ENCODE measurements around the gene ECT2L.

The ECT2L gene

GRCh38 chr6:138795809-138796603, at the start of gene ECT2L:
Gene ECT2L, plus strand, starts transcription at chr6:138796087. Its CDS starts 17,188 bp downstream, at chr6:138813275.
- DNase-seq (ENCODE audit: low read depth in 3 of 3): no peak

GRCh38 chr6:138752017-138752416, 43.9 kb upstream of the ECT2L start:
- DNase-seq (ENCODE audit: low read depth in 3 of 3): no peak

- DNase-seq (ENCODE audit: low read depth in 3 of 3): no peak
These were observed 38.8 kb upstream of the ECT2L start for GRCh38 chr6:138757136-138757535.

GRCh38 chr6:138765896-138766655, 29.8 kb upstream of the ECT2L start:
- DNase-seq (ENCODE audit: low read depth in 3 of 3): no peak

GRCh38 chr6:138769102-138769676, 26.7 kb upstream of the ECT2L start:
- DNase-seq (ENCODE audit: low read depth in 3 of 3): no peak

GRCh38 chr6:138772596-138773176, 23.2 kb upstream of the ECT2L start:
- DNase-seq (ENCODE audit: low read depth in 3 of 3): no peak

GRCh38 chr6:138773177-138774091, 22.5 kb upstream of the ECT2L start, which contains the start of gene CCDC28A:
Gene CCDC28A, plus strand, starts transcription at chr6:138773769. Its CDS starts 2,352 bp downstream, at chr6:138776121.
- DNase-seq (ENCODE audit: low read depth in 3 of 3): peak; percentile 82 to 85 (median 85)

GRCh38 chr6:138774370-138774769, 21.5 kb upstream of the ECT2L start:
- DNase-seq (ENCODE audit: low read depth in 3 of 3): no peak

- DNase-seq (ENCODE audit: low read depth in 3 of 3): no peak
These were observed 19.2 kb upstream of the ECT2L start for GRCh38 chr6:138776659-138777058.

- no peak for DNase-seq (ENCODE audit: low read depth in 3 of 3)
These were observed 17.6 kb upstream of the ECT2L start for GRCh38 chr6:138778331-138778730.

- no peak for DNase-seq (ENCODE audit: low read depth in 3 of 3)
These were observed 13.6 kb upstream of the ECT2L start for GRCh38 chr6:138782243-138782642.

- DNase-seq (ENCODE audit: low read depth in 3 of 3): no peak
These were observed 10.8 kb upstream of the ECT2L start for GRCh38 chr6:138785079-138785478.

GRCh38 chr6:138785980-138786379, 9.9 kb upstream of the ECT2L start:
- DNase-seq (ENCODE audit: low read depth in 3 of 3): no peak

GRCh38 chr6:138787138-138787537, 8.7 kb upstream of the ECT2L start:
- DNase-seq (ENCODE audit: low read depth in 3 of 3): no peak

GRCh38 chr6:138796771-138797170, 884 bp downstream of the ECT2L start:
- no peak for DNase-seq (ENCODE audit: low read depth in 3 of 3)

GRCh38 chr6:138797806-138798446, 2.0 kb downstream of the ECT2L start:
- no peak for DNase-seq (ENCODE audit: low read depth in 3 of 3)

GRCh38 chr6:138800377-138801150, 4.7 kb downstream of the ECT2L start:
- no peak for DNase-seq (ENCODE audit: low read depth in 3 of 3)

GRCh38 chr6:138803331-138803730, 7.4 kb downstream of the ECT2L start:
- no peak for DNase-seq (ENCODE audit: low read depth in 3 of 3)

GRCh38 chr6:138803861-138804260, 8.0 kb downstream of the ECT2L start:
- no peak for DNase-seq (ENCODE audit: low read depth in 3 of 3)
